GM23248 (cell line): ENCODE results near the gene DUSP5.

Experiments
- EZH2 ChIP-seq: fragments of 200-600 bp; sonication (generic); IDR thresholded peaks from 2 replicates; pipeline ENCODE4 v1.6.1; 2018; ENCODE audit warnings: antibody characterized with exemption, mild to moderate bottlenecking; ENCODE audit not compliant: insufficient read depth, poor library complexity, severe bottlenecking
- EZH2phosphoT487 ChIP-seq: fragments of 200-600 bp; sonication (generic); IDR thresholded peaks from 2 replicates; pipeline ENCODE4 v1.6.1; 2018; ENCODE audit warnings: antibody characterized with exemption, moderate library complexity, mild to moderate bottlenecking, low read depth; ENCODE audit not compliant: insufficient read depth

DNA sequence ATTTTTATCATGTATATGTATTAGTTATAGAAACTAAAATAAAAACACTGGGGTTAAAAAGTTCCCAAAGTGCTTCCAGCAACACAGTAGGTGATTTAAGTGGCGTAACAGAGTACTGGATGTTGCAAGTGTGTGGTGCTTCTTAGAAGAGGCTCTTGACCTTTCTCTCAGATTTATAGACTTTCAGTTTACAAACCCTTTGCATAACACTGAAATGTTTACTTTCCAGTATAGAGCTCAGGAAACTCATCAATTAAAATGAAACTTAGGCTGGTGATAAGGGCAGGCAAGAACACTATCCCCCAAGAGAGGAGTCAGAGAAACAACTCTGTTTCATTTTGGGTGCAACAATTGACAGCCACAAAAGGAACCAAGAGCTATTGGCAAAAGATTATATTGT lies 42.3 kb downstream of the DUSP5 start:
- TF ChIP-seq EZH2 (no peak), EZH2phosphoT487 (no peak)
